GM10847 (cell line): ENCODE measurements around the gene PPP1R15A.
A peak's percentile ranks its signal among the peaks of the same experiment; 100 is the strongest.

Source experiments
- POLR2A ChIP-seq: IDR thresholded peaks from 2 replicates; pipeline ENCODE4 v1.6.1; 2011; ENCODE audit not compliant: insufficient read length; ENCODE audit errors: extremely low read depth

PPP1R15A gene

DNA sequence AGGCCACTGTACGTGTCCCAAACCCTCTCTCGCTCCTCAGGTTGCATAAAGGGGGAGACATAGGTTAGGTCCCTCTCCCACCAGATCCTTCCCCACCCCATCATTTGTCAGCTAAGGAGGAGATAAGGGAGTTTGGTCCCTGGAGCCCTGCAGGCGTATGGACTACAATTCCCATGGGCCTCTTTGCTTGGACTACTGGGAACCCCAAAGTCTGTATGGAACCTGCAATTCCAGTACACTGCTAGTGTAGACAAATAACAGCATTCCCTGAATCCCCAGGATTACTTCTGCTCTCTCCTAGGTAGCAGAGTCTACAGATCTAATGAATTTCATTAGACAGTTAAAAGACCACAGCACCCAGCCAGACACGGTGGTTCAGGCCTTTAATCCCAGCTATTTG, 19.9 kb upstream of the PPP1R15A start:
- TF ChIP-seq POLR2A, result no peak

DNA sequence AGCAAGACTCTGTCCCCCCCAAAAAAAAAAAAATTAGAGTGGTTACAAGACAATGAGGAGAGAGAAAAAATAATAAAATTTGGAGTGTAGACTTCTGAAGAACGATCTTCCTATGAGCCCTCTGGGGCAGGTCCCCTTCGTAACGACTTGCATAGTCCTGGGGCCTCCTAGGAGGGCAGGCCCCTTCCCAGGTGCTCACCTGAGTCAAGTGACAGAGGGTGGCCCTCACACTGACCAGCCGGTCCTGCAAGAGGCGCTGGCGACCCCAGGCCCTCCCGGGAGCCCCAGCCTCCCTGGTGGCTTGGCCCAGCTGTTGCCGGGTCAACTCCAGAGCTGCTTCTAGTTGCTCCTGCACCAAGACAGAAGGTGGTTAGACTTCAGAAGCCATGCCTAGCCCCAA, 18.7 kb upstream of the PPP1R15A start:
- no peak for TF ChIP-seq POLR2A

GRCh38 chr19:48854103-48854502, 18.1 kb upstream of the PPP1R15A start:
- TF ChIP-seq POLR2A, result no peak

GRCh38 chr19:48856921-48857320, 15.3 kb upstream of the PPP1R15A start:
- no peak for TF ChIP-seq POLR2A

DNA sequence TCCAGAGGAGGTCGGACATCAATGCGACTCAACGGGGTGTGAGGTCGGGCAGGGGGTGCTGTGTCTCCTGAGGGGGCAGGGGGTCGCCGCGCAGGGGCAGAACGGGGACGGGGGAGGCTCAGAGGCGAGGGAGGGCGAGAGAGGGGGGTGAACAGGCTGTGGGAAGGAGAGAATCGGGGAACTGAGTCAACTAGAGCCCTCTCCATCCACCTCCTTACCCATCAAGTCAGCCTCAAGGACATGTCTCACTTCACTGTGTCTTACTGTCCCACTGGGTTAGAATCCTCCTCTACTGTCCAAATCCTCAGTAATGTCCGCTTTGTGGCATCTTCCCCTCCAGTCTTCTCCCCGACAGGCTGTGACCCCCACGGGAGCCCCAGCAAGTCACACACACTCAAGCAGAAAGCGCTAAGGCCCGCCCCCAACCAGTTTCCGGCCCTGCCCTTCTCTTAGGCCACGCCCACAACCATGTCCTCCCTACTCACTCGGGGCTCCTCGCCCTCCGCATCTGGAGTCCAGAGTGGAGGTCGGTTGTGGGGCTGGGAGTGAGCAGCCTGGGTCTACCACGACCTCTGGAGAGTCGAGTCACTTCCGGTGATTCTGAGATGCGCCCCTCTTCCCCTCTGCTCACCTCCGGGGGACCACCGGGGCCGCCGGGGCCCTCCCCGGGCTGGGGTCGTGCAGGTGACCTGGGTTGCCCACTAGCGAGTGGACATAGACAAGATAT, 13.1 kb upstream of the PPP1R15A start:
- peak; percentile 35 for TF ChIP-seq POLR2A

DNA sequence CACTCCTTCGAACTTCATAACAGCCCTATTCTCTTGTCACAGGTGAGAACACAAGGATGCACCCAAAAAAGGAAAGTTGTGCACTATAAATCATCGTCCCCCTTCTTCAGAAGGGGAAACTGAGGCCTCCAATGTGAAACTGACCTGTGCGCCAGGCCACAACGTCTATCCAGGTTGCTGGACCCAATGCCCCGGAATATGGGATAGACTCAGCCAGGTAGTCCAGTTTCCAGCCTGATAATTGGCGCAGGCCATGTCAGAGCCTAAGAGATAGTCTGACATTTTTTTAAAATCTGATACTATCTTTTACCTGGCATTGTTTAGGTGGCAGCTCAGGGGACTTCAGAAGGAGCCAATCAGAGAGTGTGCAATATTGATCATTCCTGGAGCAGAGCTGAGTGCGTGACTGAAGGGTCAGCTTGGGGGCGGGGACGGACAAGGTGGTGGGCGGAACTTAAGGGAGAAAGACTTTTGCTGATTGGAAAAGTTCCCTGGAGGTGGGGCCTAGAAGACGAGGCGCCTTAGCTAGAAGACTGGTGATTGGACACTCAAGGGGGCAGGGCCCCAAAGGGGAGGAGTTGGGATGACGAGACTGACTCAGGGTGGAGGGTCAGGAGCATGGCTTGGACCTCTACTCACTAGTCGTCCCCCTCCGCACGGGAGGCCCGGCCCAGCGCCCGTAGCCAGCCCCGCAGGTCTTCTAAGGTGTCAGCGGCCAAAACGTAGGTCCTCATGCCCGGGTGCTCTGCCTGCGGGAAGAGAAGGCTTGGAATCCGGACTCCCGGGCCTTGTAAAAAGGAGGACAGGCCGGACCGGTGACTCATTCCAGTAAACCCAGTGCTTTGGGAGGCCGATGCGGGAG, 12.3 kb upstream of the PPP1R15A start:
- TF ChIP-seq POLR2A, result no peak

- no peak for TF ChIP-seq POLR2A
Observed at GRCh38 chr19:48861313-48861712, 10.9 kb upstream of the PPP1R15A start.

- no peak for TF ChIP-seq POLR2A
Observed at GRCh38 chr19:48862827-48863226, 9.4 kb upstream of the PPP1R15A start.

DNA sequence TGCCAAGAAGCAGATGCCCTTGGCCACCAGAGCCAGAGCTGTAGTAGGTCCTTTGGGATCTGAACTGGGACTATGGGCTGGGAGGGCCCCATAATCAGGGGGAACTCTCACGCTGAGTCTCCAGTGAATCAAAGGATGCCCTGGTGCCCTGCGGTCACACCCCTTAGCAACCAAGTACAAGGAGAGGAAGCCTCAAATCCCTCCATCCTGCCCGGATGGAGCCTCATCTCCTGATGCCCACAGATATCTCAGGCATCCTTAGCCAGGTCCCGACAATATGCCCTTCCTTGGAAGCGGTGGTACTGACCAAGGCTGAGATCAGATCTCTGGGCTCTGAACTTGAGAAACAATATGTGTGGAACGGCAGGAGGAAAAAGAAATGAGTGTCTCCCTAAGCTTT, 5.5 kb upstream of the PPP1R15A start:
- no peak for TF ChIP-seq POLR2A

DNA sequence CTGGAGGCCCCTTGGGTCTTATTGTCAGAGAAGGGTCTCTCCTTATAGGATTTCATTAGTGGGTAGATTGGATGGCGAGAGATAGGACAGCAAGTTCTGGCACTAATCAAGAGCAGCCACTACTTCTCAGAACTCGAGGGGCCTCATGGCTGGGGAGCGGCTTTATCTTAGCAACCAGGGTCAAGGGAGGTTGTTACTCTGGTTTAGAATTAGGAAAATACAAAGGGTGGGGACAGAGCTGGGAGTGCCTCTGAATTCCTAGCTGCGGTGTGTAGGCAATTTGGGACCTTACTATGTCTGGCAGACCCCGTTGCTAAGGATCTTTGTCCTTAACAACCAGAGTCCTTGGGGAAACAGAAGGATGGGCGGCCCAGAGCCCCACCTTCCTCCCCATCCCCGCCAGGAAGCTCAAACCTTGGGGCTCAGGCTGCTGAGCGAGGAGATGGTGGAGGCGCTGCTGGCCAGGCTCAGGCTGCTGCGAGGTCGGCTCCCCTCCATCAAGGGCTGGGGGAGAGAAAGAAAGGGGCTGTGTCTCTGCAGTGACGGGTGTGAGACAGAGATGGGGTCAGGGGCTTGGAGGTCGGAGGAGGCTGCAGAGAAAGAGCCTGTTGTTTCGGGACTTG, 5.0 kb upstream of the PPP1R15A start:
- no peak for TF ChIP-seq POLR2A

DNA sequence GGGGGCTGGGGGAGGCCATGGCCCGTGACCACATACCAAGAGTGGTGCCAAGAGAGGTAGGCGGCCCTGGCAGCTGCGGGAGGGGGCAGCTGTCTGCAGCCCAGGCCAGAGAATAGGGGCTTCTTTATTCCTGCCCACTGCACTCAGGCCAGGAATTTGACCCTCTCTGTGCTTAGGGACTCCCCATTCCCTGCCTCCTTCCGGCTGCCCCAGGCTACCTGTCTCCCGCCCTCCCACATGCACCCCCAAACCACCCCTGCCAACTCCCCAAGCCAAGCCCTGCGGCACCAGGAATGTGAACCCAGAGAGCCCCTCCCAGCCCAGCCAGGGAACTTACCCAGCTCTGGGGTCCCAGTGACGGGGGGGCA, 4.5 kb upstream of the PPP1R15A start:
- TF ChIP-seq POLR2A, result no peak

GRCh38 chr19:48868114-48868886, 3.9 kb upstream of the PPP1R15A start, which contains the start of gene PLEKHA4:
TSS of gene PLEKHA4 (minus strand) at chr19:48868617. CDS start at chr19:48867620, 997 bp downstream.
- TF ChIP-seq POLR2A, result no peak

DNA sequence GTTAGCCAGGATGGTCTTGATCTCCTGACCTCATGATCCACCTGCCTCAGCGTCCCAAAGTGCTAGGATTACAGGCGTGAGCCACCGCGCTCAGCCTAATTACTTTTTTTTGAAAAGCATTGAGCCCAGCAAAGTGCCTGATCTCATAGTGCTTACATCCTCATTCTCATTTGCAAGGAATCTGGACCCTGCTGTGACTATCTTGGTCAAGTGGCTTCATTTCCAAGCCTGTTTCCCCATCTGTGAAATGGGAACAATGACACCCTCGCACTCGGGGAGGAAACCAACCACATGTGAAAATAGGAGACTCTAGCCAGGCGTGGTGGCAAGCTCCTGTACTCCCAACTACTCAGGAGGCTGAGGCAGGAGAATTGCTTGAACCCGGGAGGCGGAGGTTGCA, 2.2 kb upstream of the PPP1R15A start:
- TF ChIP-seq POLR2A, result no peak

DNA sequence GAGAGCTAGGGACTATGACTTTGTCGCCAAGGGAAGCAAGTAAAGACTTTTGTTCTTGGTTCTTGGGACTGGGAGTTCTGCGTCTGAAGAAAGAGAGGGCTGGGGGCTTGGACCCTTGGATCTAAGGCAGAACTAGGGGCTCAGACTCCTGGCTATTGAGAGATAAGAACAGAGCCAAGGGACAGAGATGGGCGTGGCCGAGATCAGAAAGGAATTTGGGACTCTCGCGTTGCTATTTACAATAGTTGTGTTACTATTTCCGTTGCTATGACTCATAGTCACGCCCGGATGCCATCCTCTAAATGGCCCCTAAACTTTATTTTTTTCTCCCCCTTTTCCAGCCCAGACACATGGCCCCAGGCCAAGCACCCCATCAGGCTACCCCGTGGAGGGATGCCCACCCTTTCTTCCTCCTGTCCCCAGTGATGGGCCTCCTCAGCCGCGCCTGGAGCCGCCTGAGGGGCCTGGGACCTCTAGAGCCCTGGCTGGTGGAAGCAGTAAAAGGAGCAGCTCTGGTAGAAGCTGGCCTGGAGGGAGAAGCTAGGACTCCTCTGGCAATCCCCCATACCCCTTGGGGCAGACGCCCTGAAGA, 759 bp downstream of the PPP1R15A start:
- no peak for TF ChIP-seq POLR2A
